ENCODE measurements around the gene MYO18A.

MYO18A gene

GRCh38 chr17:29110372-29110757 is 69.8 kb downstream of the MYO18A start:
- H3K4me2 ChIP-seq (ENCODE audit: insufficient read depth, low read length): no peak overlapping the region
- no peaks in the 10 kb centered on the region for H3K79me2 ChIP-seq (ENCODE audit: insufficient read depth, low read length)

GRCh38 chr17:29109477-29110371 is 70.5 kb downstream of the MYO18A start:
- peaks cover 93% of the 10 kb centered on the region for H3K36me3 ChIP-seq (ENCODE audit: insufficient read depth, low read length)
- no peaks in the 10 kb centered on the region for H3K27me3 ChIP-seq (ENCODE audit: insufficient read depth, low read length, poor library complexity)
- no peaks in the 10 kb centered on the region for H3K4me1 ChIP-seq (ENCODE audit: insufficient read depth, low read length)
- H4K20me1 ChIP-seq (ENCODE audit: insufficient read depth, low read length): peaks cover 4% of the 10 kb centered on the region; the same call in 1 of the 2 replicates
- no peaks in the 10 kb centered on the region for H3K9me3 ChIP-seq (ENCODE audit: insufficient read depth, low read length, severe bottlenecking)
- H3K27ac ChIP-seq (ENCODE audit: low read length): no peak overlapping the region
- DNase-seq: no peak
- H3K9ac ChIP-seq (ENCODE audit: low read depth, low read length): no peak overlapping the region
- no peak for ATAC-seq (ENCODE audit: insufficient read depth, low read depth)
- TF ChIP-seq CTCF (IDR thresholded peaks at IDR 0.05; ENCODE audit: borderline replicate concordance, extremely low read depth, low read length, poor library complexity, severe bottlenecking) (no peak), EZH2 (IDR thresholded peaks at IDR 0.05; ENCODE audit: borderline replicate concordance, low read depth, low read length, severe bottlenecking) (no peak)
- H2AFZ ChIP-seq (ENCODE audit: low read depth, low read length): no peak overlapping the region
- H3K79me2 ChIP-seq (ENCODE audit: insufficient read depth, low read length): no peaks in the 10 kb centered on the region
- no peak overlapping the region for H3K4me2 ChIP-seq (ENCODE audit: insufficient read depth, low read length)
- no peak overlapping the region for H3K4me3 ChIP-seq (ENCODE audit: low read depth in 1 of 2, low read length in 2 of 2)

More at GRCh38 chr17:29110372-29110757, 69.8 kb downstream of the MYO18A start:
- ATAC-seq (ENCODE audit: insufficient read depth, low read depth) (no peak), DNase-seq (no peak)
- Histone ChIP-seq H3K4me3 (ENCODE audit: low read depth in 1 of 2, low read length in 2 of 2) (no peak overlapping the region), H4K20me1 (ENCODE audit: insufficient read depth, low read length) (peaks cover 4% of the 10 kb centered on the region; the same call in 1 of the 2 replicates), H3K9ac (ENCODE audit: low read depth, low read length) (no peak overlapping the region), H3K27me3 (ENCODE audit: insufficient read depth, low read length, poor library complexity) (no peaks in the 10 kb centered on the region), H3K27ac (ENCODE audit: low read length) (no peak overlapping the region), H3K9me3 (ENCODE audit: insufficient read depth, low read length, severe bottlenecking) (no peaks in the 10 kb centered on the region), H3K36me3 (ENCODE audit: insufficient read depth, low read length) (peaks cover 96% of the 10 kb centered on the region), H2AFZ (ENCODE audit: low read depth, low read length) (no peak overlapping the region), H3K4me1 (ENCODE audit: insufficient read depth, low read length) (no peaks in the 10 kb centered on the region)
- no peak for TF ChIP-seq CTCF (IDR thresholded peaks at IDR 0.05; ENCODE audit: borderline replicate concordance, extremely low read depth, low read length, poor library complexity, severe bottlenecking)
- no peak for TF ChIP-seq EZH2 (IDR thresholded peaks at IDR 0.05; ENCODE audit: borderline replicate concordance, low read depth, low read length, severe bottlenecking)

GRCh38 chr17:29108823-29109476 is 71.2 kb downstream of the MYO18A start:
- Histone ChIP-seq H3K9ac (ENCODE audit: low read depth, low read length) (no peak overlapping the region), H3K4me1 (ENCODE audit: insufficient read depth, low read length) (no peaks in the 10 kb centered on the region), H3K36me3 (ENCODE audit: insufficient read depth, low read length) (peaks cover 92% of the 10 kb centered on the region), H4K20me1 (ENCODE audit: insufficient read depth, low read length) (peaks cover 4% of the 10 kb centered on the region; the same call in 1 of the 2 replicates), H3K4me3 (ENCODE audit: low read depth in 1 of 2, low read length in 2 of 2) (no peak overlapping the region), H3K4me2 (ENCODE audit: insufficient read depth, low read length) (no peak overlapping the region), H3K27me3 (ENCODE audit: insufficient read depth, low read length, poor library complexity) (no peaks in the 10 kb centered on the region), H3K27ac (ENCODE audit: low read length) (no peak overlapping the region), H3K79me2 (ENCODE audit: insufficient read depth, low read length) (no peaks in the 10 kb centered on the region), H3K9me3 (ENCODE audit: insufficient read depth, low read length, severe bottlenecking) (no peaks in the 10 kb centered on the region), H2AFZ (ENCODE audit: low read depth, low read length) (no peak overlapping the region)
- no peak for TF ChIP-seq EZH2 (IDR thresholded peaks at IDR 0.05; ENCODE audit: borderline replicate concordance, low read depth, low read length, severe bottlenecking)
- TF ChIP-seq CTCF (IDR thresholded peaks at IDR 0.05; ENCODE audit: borderline replicate concordance, extremely low read depth, low read length, poor library complexity, severe bottlenecking): no peak
- ATAC-seq (ENCODE audit: insufficient read depth, low read depth) (no peak), DNase-seq (no peak)

All from DND-41 (cell line).